Measurements from ENCODE around the gene FHAD1. TPM values are rescaled to one million over a fixed set of nuclear protein-coding genes. Genes with fewer than 3 reads are reported as not detected.

The FHAD1 gene
- total RNA-seq, 2 experiments from 2014 or later: not detected

DNA sequence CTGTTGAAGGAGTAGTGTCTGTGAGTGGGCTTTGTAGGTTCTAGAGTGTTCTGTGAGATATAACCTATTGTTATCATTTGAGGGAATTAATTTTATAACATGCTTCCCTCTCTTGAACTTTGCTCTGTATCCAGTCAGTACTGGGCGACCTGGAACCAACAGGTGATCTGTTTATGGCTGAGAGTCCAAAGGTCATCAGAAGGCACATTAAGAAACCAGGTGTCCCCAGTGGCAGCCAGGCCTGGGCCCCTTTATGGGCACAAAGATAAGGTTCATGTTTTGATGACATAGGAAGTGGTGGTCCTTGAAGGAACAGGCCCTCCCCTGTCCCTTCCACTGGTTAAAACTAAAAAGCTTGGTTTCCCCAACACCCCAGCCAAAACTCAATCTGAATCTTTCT, 61.1 kb downstream of the FHAD1 start:
- ChIA-PET POLR2A (no interaction called here), CTCF (ENCODE audit: unreplicated experiment) (no interaction called here)
- Histone ChIP-seq H3K27ac (ENCODE audit: low read depth, low read length, poor library complexity, severe bottlenecking) (no peak overlapping the region), H2AFZ (ENCODE audit: low read length) (no peak overlapping the region), H4K20me1 (ENCODE audit: insufficient read depth, low read length) (no peaks in the 10 kb centered on the region), H3K79me2 (ENCODE audit: insufficient read depth, low read depth, low read length) (no peaks in the 10 kb centered on the region), H3K4me3 (ENCODE audit: low read depth, low read length, poor library complexity, severe bottlenecking) (no peak overlapping the region), H3K4me1 (ENCODE audit: insufficient read depth, low read length, poor library complexity, severe bottlenecking) (no peaks in the 10 kb centered on the region), H3K36me3 (ENCODE audit: insufficient read depth, low read length) (no peaks in the 10 kb centered on the region), H3K9me3 (ENCODE audit: low read length) (no peaks in the 10 kb centered on the region), H3K9me2 (ENCODE audit: insufficient read depth, low read length) (no peaks in the 10 kb centered on the region), H3K4me2 (ENCODE audit: low read length) (no peak overlapping the region)
- DNase-seq (ENCODE audit: low spot score): no peak
- intact Hi-C loops (cut with micrococcal nuclease; ENCODE audit: unreplicated experiment): no loop called here
- TF ChIP-seq, protein P1, sequence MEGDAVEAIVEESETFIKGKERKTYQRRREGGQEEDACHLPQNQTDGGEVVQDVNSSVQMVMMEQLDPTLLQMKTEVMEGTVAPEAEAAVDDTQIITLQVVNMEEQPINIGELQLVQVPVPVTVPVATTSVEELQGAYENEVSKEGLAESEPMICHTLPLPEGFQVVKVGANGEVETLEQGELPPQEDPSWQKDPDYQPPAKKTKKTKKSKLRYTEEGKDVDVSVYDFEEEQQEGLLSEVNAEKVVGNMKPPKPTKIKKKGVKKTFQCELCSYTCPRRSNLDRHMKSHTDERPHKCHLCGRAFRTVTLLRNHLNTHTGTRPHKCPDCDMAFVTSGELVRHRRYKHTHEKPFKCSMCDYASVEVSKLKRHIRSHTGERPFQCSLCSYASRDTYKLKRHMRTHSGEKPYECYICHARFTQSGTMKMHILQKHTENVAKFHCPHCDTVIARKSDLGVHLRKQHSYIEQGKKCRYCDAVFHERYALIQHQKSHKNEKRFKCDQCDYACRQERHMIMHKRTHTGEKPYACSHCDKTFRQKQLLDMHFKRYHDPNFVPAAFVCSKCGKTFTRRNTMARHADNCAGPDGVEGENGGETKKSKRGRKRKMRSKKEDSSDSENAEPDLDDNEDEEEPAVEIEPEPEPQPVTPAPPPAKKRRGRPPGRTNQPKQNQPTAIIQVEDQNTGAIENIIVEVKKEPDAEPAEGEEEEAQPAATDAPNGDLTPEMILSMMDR (conservative IDR thresholded peaks at IDR 0.05; ENCODE audit: low read length): no peak
- TF ChIP-seq EZH2phosphoT487 (IDR thresholded peaks at IDR 0.05; ENCODE audit: borderline replicate concordance, low read depth, low read length): no peak
- BruUV-seq (replicated peaks): no TSS peak

GRCh38 chr1:15308621-15309027, 61.6 kb downstream of the FHAD1 start:
- intact Hi-C loops (cut with micrococcal nuclease; ENCODE audit: unreplicated experiment): no loop called here
- ChIA-PET CTCF (ENCODE audit: unreplicated experiment) (no interaction called here), POLR2A (no interaction called here)
- H3K9me2 ChIP-seq (ENCODE audit: insufficient read depth, low read length): no peaks in the 10 kb centered on the region
- TF ChIP-seq, protein P1 (conservative IDR thresholded peaks at IDR 0.05; ENCODE audit: low read length): no peak
- TF ChIP-seq EZH2phosphoT487 (IDR thresholded peaks at IDR 0.05; ENCODE audit: borderline replicate concordance, low read depth, low read length): no peak
- no peak overlapping the region for H2AFZ ChIP-seq (ENCODE audit: low read length)
- DNase-seq (ENCODE audit: low spot score): no peak
- H4K20me1 ChIP-seq (ENCODE audit: insufficient read depth, low read length): no peaks in the 10 kb centered on the region
- no peak overlapping the region for H3K4me2 ChIP-seq (ENCODE audit: low read length)
- no peaks in the 10 kb centered on the region for H3K79me2 ChIP-seq (ENCODE audit: insufficient read depth, low read depth, low read length)
- no peaks in the 10 kb centered on the region for H3K4me1 ChIP-seq (ENCODE audit: insufficient read depth, low read length, poor library complexity, severe bottlenecking)
- H3K9me3 ChIP-seq (ENCODE audit: low read length): no peaks in the 10 kb centered on the region
- no TSS peak for BruUV-seq (replicated peaks)
- no peak overlapping the region for H3K4me3 ChIP-seq (ENCODE audit: low read depth, low read length, poor library complexity, severe bottlenecking)
- no peak overlapping the region for H3K27ac ChIP-seq (ENCODE audit: low read depth, low read length, poor library complexity, severe bottlenecking)
- no peaks in the 10 kb centered on the region for H3K36me3 ChIP-seq (ENCODE audit: insufficient read depth, low read length)

DNA sequence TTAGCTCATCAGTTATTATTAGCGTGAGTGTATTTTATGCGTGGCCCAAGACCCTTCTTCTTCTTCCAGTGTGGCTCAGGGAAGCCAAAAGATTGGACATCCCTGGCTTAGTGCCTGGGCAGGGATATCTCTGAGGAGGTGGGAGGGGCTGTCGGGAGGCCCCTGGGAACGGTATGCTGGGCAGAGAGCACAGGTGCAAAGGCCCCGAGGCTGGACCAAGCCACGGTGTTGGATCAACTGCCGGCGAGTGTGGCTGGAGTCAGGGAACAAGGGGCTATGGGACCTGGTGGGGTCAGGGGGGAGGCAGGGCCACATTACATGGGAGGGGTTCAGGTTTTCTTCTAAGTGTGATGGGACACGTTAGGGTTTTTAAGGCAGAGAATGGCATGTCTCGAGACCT, 62.7 kb downstream of the FHAD1 start:
- H4K20me1 ChIP-seq (ENCODE audit: insufficient read depth, low read length): no peaks in the 10 kb centered on the region
- H2AFZ ChIP-seq (ENCODE audit: low read length): no peak overlapping the region
- no peak for TF ChIP-seq EZH2phosphoT487 (IDR thresholded peaks at IDR 0.05; ENCODE audit: borderline replicate concordance, low read depth, low read length)
- TF ChIP-seq, protein P1 (conservative IDR thresholded peaks at IDR 0.05; ENCODE audit: low read length): no peak
- H3K9me2 ChIP-seq (ENCODE audit: insufficient read depth, low read length): no peaks in the 10 kb centered on the region
- H3K4me3 ChIP-seq (ENCODE audit: low read depth, low read length, poor library complexity, severe bottlenecking): no peak overlapping the region
- no peaks in the 10 kb centered on the region for H3K79me2 ChIP-seq (ENCODE audit: insufficient read depth, low read depth, low read length)
- H3K36me3 ChIP-seq (ENCODE audit: insufficient read depth, low read length): no peaks in the 10 kb centered on the region
- CTCF ChIA-PET (ENCODE audit: unreplicated experiment): no interaction called here
- intact Hi-C loops (cut with micrococcal nuclease; ENCODE audit: unreplicated experiment): no loop called here
- POLR2A ChIA-PET: interaction anchor here (0.6 kb wide), 1 partner anchor 92 kb away, joined by 4 read pairs; no protein-coding TSS in a partner anchor
- H3K9me3 ChIP-seq (ENCODE audit: low read length): no peaks in the 10 kb centered on the region
- no peak overlapping the region for H3K4me2 ChIP-seq (ENCODE audit: low read length)
- BruUV-seq (replicated peaks): no TSS peak
- no peak overlapping the region for H3K27ac ChIP-seq (ENCODE audit: low read depth, low read length, poor library complexity, severe bottlenecking)
- H3K4me1 ChIP-seq (ENCODE audit: insufficient read depth, low read length, poor library complexity, severe bottlenecking): no peaks in the 10 kb centered on the region
- no peak for DNase-seq (ENCODE audit: low spot score)
